HEK293 (cell line): ENCODE results near the gene MAMDC2.
"Not testable (repeated sequence)": the region's sequence is repeated elsewhere in the genome, so short reads cannot be mapped to it uniquely, and the experiment has no call there.

Experiments
- KLF1 ChIP-seq: fragments of 450-650 bp; formaldehyde crosslinking; IDR thresholded peaks from 2 replicates; pipeline ENCODE4 v1.5.1; 2016; ENCODE audit warnings: missing biosample characterization, missing genetic modification characterization
- ZFP69B ChIP-seq: fragments of 450-650 bp; formaldehyde crosslinking; IDR thresholded peaks from 2 replicates; pipeline ENCODE4 v1.5.1; 2016; ENCODE audit warnings: missing biosample characterization, missing genetic modification characterization
- TF ChIP-seq, protein P1 (sequence below): fragments of 450-650 bp; formaldehyde crosslinking; IDR thresholded peaks from 2 replicates; pipeline ENCODE4 v1.5.1; 2016; ENCODE audit warnings: missing biosample characterization, missing genetic modification characterization

DNA sequence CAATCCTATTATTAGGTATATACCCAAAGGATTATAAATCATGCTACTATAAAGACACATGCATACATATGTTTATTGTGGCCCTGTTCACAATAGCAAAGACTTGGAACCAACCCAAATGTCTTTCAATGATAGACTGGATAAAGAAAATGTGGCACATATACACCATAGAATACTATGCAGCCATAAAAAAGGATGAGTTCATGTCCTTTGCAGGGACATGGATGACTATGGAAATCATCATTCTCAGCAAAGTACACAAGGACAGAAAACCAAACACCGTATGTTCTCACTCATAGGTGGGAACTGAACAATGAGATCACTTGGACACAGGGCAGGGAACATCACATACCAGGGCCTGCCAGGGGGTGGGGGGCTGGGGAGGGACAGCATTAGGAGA, 202.3 kb downstream of the MAMDC2 start:
- TF ChIP-seq, protein P1, sequence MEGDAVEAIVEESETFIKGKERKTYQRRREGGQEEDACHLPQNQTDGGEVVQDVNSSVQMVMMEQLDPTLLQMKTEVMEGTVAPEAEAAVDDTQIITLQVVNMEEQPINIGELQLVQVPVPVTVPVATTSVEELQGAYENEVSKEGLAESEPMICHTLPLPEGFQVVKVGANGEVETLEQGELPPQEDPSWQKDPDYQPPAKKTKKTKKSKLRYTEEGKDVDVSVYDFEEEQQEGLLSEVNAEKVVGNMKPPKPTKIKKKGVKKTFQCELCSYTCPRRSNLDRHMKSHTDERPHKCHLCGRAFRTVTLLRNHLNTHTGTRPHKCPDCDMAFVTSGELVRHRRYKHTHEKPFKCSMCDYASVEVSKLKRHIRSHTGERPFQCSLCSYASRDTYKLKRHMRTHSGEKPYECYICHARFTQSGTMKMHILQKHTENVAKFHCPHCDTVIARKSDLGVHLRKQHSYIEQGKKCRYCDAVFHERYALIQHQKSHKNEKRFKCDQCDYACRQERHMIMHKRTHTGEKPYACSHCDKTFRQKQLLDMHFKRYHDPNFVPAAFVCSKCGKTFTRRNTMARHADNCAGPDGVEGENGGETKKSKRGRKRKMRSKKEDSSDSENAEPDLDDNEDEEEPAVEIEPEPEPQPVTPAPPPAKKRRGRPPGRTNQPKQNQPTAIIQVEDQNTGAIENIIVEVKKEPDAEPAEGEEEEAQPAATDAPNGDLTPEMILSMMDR (tag by site-specific recombination): not testable (repeated sequence)
- TF ChIP-seq ZFP69B, KLF1 (tag by site-specific recombination): not testable (repeated sequence)
